Ishikawa (cell line): ENCODE measurements around the gene TBL2.

Experiments
- CEBPB ChIP-seq: IDR thresholded peaks from 2 replicates; pipeline ENCODE4 v1.6.1; 2012
- EGR1 ChIP-seq: IDR thresholded peaks from 2 replicates; pipeline ENCODE4 v1.6.1; 2012
- EP300 ChIP-seq: IDR thresholded peaks from 2 replicates; pipeline ENCODE4 v1.6.1; 2012; ENCODE audit warnings: borderline replicate concordance
- FOXM1 ChIP-seq: IDR thresholded peaks from 2 replicates; pipeline ENCODE4 v1.6.1; 2012; ENCODE audit warnings: low read depth, borderline replicate concordance
- MAX ChIP-seq: IDR thresholded peaks from 2 replicates; pipeline ENCODE4 v1.6.1; 2012
- NFIC ChIP-seq: IDR thresholded peaks from 2 replicates; pipeline ENCODE4 v1.6.1; 2012
- YY1 ChIP-seq: IDR thresholded peaks from 2 replicates; pipeline ENCODE4 v1.6.1; 2012; ENCODE audit warnings: low read depth
- TF ChIP-seq, protein P1 (sequence below): IDR thresholded peaks from 2 replicates; pipeline ENCODE4 v1.6.1; 2012; ENCODE audit warnings: low read depth, mild to moderate bottlenecking

- TF ChIP-seq FOXM1 (no peak), YY1 (no peak; the same call in 1 of the 2 replicates), CEBPB (no peak), MAX (no peak), EGR1 (no peak), NFIC (no peak), EP300 (no peak)
- TF ChIP-seq, protein P1, sequence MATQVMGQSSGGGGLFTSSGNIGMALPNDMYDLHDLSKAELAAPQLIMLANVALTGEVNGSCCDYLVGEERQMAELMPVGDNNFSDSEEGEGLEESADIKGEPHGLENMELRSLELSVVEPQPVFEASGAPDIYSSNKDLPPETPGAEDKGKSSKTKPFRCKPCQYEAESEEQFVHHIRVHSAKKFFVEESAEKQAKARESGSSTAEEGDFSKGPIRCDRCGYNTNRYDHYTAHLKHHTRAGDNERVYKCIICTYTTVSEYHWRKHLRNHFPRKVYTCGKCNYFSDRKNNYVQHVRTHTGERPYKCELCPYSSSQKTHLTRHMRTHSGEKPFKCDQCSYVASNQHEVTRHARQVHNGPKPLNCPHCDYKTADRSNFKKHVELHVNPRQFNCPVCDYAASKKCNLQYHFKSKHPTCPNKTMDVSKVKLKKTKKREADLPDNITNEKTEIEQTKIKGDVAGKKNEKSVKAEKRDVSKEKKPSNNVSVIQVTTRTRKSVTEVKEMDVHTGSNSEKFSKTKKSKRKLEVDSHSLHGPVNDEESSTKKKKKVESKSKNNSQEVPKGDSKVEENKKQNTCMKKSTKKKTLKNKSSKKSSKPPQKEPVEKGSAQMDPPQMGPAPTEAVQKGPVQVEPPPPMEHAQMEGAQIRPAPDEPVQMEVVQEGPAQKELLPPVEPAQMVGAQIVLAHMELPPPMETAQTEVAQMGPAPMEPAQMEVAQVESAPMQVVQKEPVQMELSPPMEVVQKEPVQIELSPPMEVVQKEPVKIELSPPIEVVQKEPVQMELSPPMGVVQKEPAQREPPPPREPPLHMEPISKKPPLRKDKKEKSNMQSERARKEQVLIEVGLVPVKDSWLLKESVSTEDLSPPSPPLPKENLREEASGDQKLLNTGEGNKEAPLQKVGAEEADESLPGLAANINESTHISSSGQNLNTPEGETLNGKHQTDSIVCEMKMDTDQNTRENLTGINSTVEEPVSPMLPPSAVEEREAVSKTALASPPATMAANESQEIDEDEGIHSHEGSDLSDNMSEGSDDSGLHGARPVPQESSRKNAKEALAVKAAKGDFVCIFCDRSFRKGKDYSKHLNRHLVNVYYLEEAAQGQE, result no peak
Observed at GRCh38 chr7:73556208-73557107, 21.9 kb downstream of the TBL2 start.
